SK-N-SH (cell line): Measurements from ENCODE around the gene LIMS1. TPM values are rescaled to one million over a fixed set of nuclear protein-coding genes. Genes with fewer than 3 reads are reported as not detected.

ENCODE experiments used
- CTCF ChIA-PET: fragments of 300-600, 350-600 bp; formaldehyde crosslinking; extraction: SDS; loops from one replicate; lab custom pipeline; 2021; lab: Yijun Ruan, JAX
- POLR2A ChIA-PET: fragments of 350-600 bp; sonication (Branson Sonifier 250); formaldehyde crosslinking; extraction: SDS; loops from one replicate; lab custom pipeline; 2020; ENCODE audit warnings: antibody characterized with exemption, inconsistent platforms; lab: Yijun Ruan, JAX
- DNase-seq: peaks from one replicate; pipeline ENCODE4 v3.0.0; 2012
- H2AFZ ChIP-seq: fragments of 200-600 bp; sonication (generic); 2 replicates; pipeline ENCODE4 v1.8.1; 2016; ENCODE audit warnings: antibody characterized with exemption, mild to moderate bottlenecking, low read depth
- H3F3A ChIP-seq: fragments of 200-600 bp; sonication (generic); replicated peaks from 2 replicates; pipeline ENCODE3; 2016; ENCODE audit warnings: antibody characterized with exemption, mild to moderate bottlenecking; ENCODE audit not compliant: insufficient read depth
- H3K27ac ChIP-seq, 2 experiments: fragments of 200-500 bp in 1 of 2; fragments of 200-600 bp in 1 of 2; sonication (Bioruptor generic) in 1 of 2; sonication (generic), shearing (Covaris generic) in 1 of 2; 2 replicates each; pipeline versions ENCODE4 v1.5.1 to v1.6.1; 2014 to 2016; ENCODE audit warnings: low read depth in 2 of 2, inconsistent platforms in 1 of 2, low read length in 1 of 2, mild to moderate bottlenecking in 1 of 2, mixed read lengths in 1 of 2
- H3K27me3 ChIP-seq: fragments of 200-600 bp; sonication (generic), shearing (Covaris generic); 2 replicates; pipeline ENCODE4 v1.6.1; 2016; ENCODE audit warnings: mixed run types; ENCODE audit not compliant: insufficient read depth
- H3K36me3 ChIP-seq, 2 experiments: fragments of 200-500 bp in 1 of 2; fragments of 200-600 bp in 1 of 2; sonication (Bioruptor generic) in 1 of 2; sonication (generic) in 1 of 2; replicated peaks in 1 of 2; 2 replicates each; pipeline versions ENCODE3 to v1.5.1; 2014 to 2016; ENCODE audit warnings: low read length in 1 of 2, mild to moderate bottlenecking in 1 of 2; ENCODE audit not compliant: insufficient read depth in 2 of 2, control insufficient read depth in 1 of 2
- H3K4me1 ChIP-seq, 2 experiments: fragments of 200-500 bp in 1 of 2; fragments of 200-600 bp in 1 of 2; sonication (Bioruptor generic) in 1 of 2; sonication (generic), shearing (Covaris generic) in 1 of 2; 2 replicates each; pipeline versions ENCODE4 v1.5.1 to v1.6.1; 2014 to 2016; ENCODE audit warnings: low read depth in 1 of 2, low read length in 1 of 2, mixed run types in 1 of 2; ENCODE audit not compliant: insufficient read depth in 2 of 2, control insufficient read depth in 1 of 2
- H3K4me2 ChIP-seq: fragments of 200-600 bp; sonication (generic), shearing (Covaris generic); 2 replicates; pipeline ENCODE4 v1.6.1; 2017; ENCODE audit warnings: mixed run types
- H3K4me3 ChIP-seq, 2 experiments: fragments of 200-500 bp in 1 of 2; fragments of 200-600 bp in 1 of 2; sonication (Bioruptor generic) in 1 of 2; sonication (generic), shearing (Covaris generic) in 1 of 2; 2 replicates each; pipeline versions ENCODE4 v1.5.1 to v1.8.1; 2014 to 2016; ENCODE audit warnings: low read depth in 2 of 2, inconsistent platforms in 1 of 2, low read length in 1 of 2, mild to moderate bottlenecking in 1 of 2, mixed read lengths in 1 of 2, moderate library complexity in 1 of 2
- H3K79me2 ChIP-seq: fragments of 200-600 bp; sonication (generic); 2 replicates; pipeline ENCODE4 v1.8.1; 2017; ENCODE audit warnings: mild to moderate bottlenecking; ENCODE audit not compliant: insufficient read depth
- H3K9ac ChIP-seq: fragments of 200-600 bp; sonication (generic); 2 replicates; pipeline ENCODE4 v1.6.1; 2017; ENCODE audit warnings: mixed run types
- H3K9me2 ChIP-seq: fragments of 200-600 bp; sonication (generic); 2 replicates; pipeline ENCODE4 v1.6.1; 2017; ENCODE audit warnings: mixed run types
- H3K9me3 ChIP-seq: fragments of 200-600 bp; sonication (generic); 2 replicates; pipeline ENCODE4 v1.6.1; 2017; ENCODE audit warnings: mixed run types, mild to moderate bottlenecking, moderate library complexity
- H4K20me1 ChIP-seq: fragments of 200-600 bp; sonication (generic); 2 replicates; pipeline ENCODE4 v1.6.1; 2017; ENCODE audit warnings: mild to moderate bottlenecking, mixed run types; ENCODE audit not compliant: insufficient read depth
- CHD2 ChIP-seq: fragments of 150-350 bp; IDR thresholded peaks from 2 replicates; pipeline ENCODE4 v1.6.1; 2018; ENCODE audit warnings: low read length; ENCODE audit not compliant: partially characterized antibody
- ELF1 ChIP-seq: IDR thresholded peaks from 2 replicates; pipeline ENCODE4 v1.4.0; 2012
- EP300 ChIP-seq, 2 experiments: IDR thresholded peaks; 2 replicates each; pipeline versions ENCODE4 v1.4.0 to v1.6.1; 2012; ENCODE audit warnings: borderline replicate concordance in 1 of 2, low read depth in 1 of 2, low read length in 1 of 2
- FOSL2 ChIP-seq: IDR thresholded peaks from 2 replicates; pipeline ENCODE4 v1.4.0; 2012; ENCODE audit warnings: low read depth, mild to moderate bottlenecking, moderate library complexity, borderline replicate concordance
- FOXM1 ChIP-seq: IDR thresholded peaks from 2 replicates; pipeline ENCODE4 v1.4.0; 2012; ENCODE audit warnings: low read depth, mild to moderate bottlenecking
- GABPA ChIP-seq: IDR thresholded peaks from 2 replicates; pipeline ENCODE4 v1.4.0; 2012; ENCODE audit warnings: low read depth, mild to moderate bottlenecking
- NFIC ChIP-seq: IDR thresholded peaks from 2 replicates; pipeline ENCODE4 v1.4.0; 2012; ENCODE audit warnings: borderline replicate concordance
- NRF1 ChIP-seq: IDR thresholded peaks from 2 replicates; pipeline ENCODE4 v1.6.1; 2012; ENCODE audit warnings: low read depth, mild to moderate bottlenecking, low read length
- RAD21 ChIP-seq: IDR thresholded peaks from 2 replicates; pipeline ENCODE4 v1.6.1; 2012; ENCODE audit warnings: mild to moderate bottlenecking, low read length
- RCOR1 ChIP-seq: fragments of 150-350 bp; IDR thresholded peaks from 2 replicates; pipeline ENCODE4 v1.6.1; 2017; ENCODE audit warnings: antibody characterized with exemption, low read length
- RXRA ChIP-seq: IDR thresholded peaks from 2 replicates; pipeline ENCODE4 v1.4.0; 2012; ENCODE audit warnings: low read depth, mild to moderate bottlenecking, borderline replicate concordance
- SIN3A ChIP-seq: IDR thresholded peaks from 2 replicates; pipeline ENCODE4 v1.6.1; 2012; ENCODE audit warnings: low read depth, mild to moderate bottlenecking, low read length, moderate library complexity, borderline replicate concordance
- TEAD4 ChIP-seq: IDR thresholded peaks from 2 replicates; pipeline ENCODE4 v1.4.0; 2012; ENCODE audit warnings: mild to moderate bottlenecking, borderline replicate concordance; ENCODE audit not compliant: insufficient read depth
- WGBS: methylation state at CpG from one replicate; pipeline ENCODE4 v1.1.6; 2017; ENCODE audit warnings: low lambda C conversion rate; 5-methylcytosine and 5-hydroxymethylcytosine counted together
- polyA plus RNA-seq, 3 experiments: library from polyadenylated mRNA; depleted of rRNA; stranded (reverse); fragments of >200 nt; gene quantifications; 2 replicates each; pipeline ENCODE4 v1.2.3, GENCODE V29; 2012
- TF ChIP-seq, protein P1 (sequence below): IDR thresholded peaks from 2 replicates; pipeline ENCODE4; 2012
- TF ChIP-seq, protein P2 (sequence below): fragments of 150-350 bp; IDR thresholded peaks from 2 replicates; pipeline ENCODE4 v1.6.1; 2016; ENCODE audit warnings: mild to moderate bottlenecking, low read depth, low read length
- TF ChIP-seq, protein P3 (sequence below): IDR thresholded peaks from 2 replicates; pipeline ENCODE4 v1.6.1; 2012; ENCODE audit warnings: mild to moderate bottlenecking, low read depth, low read length, moderate library complexity
- TF ChIP-seq, protein P4 (sequence below): fragments of 200-600 bp; sonication (generic); IDR thresholded peaks from 2 replicates; pipeline ENCODE4 v1.6.1; 2017; ENCODE audit warnings: antibody characterized with exemption, mild to moderate bottlenecking, moderate library complexity
- TF ChIP-seq, protein P5 (sequence below): IDR thresholded peaks from 2 replicates; pipeline ENCODE4 v1.4.0; 2012; ENCODE audit warnings: low read depth, borderline replicate concordance

LIMS1 gene
- polyA plus RNA-seq, 1 of the 3 experiments (the other 2 are of a cell fraction) = 123 TPM

DNA sequence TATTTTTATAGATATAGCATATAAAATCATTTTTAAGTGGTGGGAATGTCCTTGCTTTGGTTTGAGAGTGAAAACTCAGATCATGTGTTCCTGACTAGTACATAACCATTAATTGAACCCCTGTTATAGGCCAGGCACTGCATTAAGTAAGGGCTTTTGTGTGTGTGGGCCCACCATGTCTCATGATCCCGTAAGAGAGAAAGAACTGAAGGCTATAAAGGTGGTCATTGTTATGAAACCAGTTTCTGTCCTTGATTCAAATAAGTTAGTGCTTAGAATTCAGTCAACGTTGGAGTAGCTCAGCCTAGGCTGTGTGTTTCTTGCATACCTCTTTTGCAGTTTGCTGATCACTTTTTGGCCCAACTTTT, 91.5 kb downstream of the LIMS1 start:
- 84% methylated on average over 2 of the region's 2 CpGs for WGBS
- H3K27ac ChIP-seq = no peak overlapping the region
- H2AFZ ChIP-seq = no peak overlapping the region
- POLR2A ChIA-PET = no interaction called here
- H3K36me3 ChIP-seq = no peaks in the 10 kb centered on the region
- H3K9me2 ChIP-seq = no peaks in the 10 kb centered on the region
- H3K4me3 ChIP-seq = no peak overlapping the region
- no peaks in the 10 kb centered on the region for H3K27me3 ChIP-seq
- peaks cover 94% of the 10 kb centered on the region for H3K79me2 ChIP-seq
- H3K4me1 ChIP-seq = peaks cover 10 to 11% of the 10 kb centered on the region in 2 experiments; a peak in 3 of 4 replicates
- TF ChIP-seq GABPA (no peak), NRF1 (no peak), CHD2 (no peak), RXRA (no peak), NFIC (no peak), ELF1 (no peak), FOXM1 (no peak), EP300 (IDR thresholded peaks at IDR 0.05; ENCODE audit: borderline replicate concordance in 1 of 2, low read depth in 1 of 2, low read length in 1 of 2) (no peak), SIN3A (no peak), RCOR1 (no peak), FOSL2 (no peak), TEAD4 (no peak), RAD21 (no peak)
- TF ChIP-seq, protein P1, sequence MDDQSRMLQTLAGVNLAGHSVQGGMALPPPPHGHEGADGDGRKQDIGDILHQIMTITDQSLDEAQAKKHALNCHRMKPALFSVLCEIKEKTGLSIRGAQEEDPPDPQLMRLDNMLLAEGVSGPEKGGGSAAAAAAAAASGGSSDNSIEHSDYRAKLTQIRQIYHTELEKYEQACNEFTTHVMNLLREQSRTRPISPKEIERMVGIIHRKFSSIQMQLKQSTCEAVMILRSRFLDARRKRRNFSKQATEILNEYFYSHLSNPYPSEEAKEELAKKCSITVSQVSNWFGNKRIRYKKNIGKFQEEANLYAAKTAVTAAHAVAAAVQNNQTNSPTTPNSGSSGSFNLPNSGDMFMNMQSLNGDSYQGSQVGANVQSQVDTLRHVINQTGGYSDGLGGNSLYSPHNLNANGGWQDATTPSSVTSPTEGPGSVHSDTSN = no peak
- TF ChIP-seq, protein P2, sequence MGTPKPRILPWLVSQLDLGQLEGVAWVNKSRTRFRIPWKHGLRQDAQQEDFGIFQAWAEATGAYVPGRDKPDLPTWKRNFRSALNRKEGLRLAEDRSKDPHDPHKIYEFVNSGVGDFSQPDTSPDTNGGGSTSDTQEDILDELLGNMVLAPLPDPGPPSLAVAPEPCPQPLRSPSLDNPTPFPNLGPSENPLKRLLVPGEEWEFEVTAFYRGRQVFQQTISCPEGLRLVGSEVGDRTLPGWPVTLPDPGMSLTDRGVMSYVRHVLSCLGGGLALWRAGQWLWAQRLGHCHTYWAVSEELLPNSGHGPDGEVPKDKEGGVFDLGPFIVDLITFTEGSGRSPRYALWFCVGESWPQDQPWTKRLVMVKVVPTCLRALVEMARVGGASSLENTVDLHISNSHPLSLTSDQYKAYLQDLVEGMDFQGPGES = no peak
- TF ChIP-seq, protein P3, sequence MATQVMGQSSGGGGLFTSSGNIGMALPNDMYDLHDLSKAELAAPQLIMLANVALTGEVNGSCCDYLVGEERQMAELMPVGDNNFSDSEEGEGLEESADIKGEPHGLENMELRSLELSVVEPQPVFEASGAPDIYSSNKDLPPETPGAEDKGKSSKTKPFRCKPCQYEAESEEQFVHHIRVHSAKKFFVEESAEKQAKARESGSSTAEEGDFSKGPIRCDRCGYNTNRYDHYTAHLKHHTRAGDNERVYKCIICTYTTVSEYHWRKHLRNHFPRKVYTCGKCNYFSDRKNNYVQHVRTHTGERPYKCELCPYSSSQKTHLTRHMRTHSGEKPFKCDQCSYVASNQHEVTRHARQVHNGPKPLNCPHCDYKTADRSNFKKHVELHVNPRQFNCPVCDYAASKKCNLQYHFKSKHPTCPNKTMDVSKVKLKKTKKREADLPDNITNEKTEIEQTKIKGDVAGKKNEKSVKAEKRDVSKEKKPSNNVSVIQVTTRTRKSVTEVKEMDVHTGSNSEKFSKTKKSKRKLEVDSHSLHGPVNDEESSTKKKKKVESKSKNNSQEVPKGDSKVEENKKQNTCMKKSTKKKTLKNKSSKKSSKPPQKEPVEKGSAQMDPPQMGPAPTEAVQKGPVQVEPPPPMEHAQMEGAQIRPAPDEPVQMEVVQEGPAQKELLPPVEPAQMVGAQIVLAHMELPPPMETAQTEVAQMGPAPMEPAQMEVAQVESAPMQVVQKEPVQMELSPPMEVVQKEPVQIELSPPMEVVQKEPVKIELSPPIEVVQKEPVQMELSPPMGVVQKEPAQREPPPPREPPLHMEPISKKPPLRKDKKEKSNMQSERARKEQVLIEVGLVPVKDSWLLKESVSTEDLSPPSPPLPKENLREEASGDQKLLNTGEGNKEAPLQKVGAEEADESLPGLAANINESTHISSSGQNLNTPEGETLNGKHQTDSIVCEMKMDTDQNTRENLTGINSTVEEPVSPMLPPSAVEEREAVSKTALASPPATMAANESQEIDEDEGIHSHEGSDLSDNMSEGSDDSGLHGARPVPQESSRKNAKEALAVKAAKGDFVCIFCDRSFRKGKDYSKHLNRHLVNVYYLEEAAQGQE = no peak
- TF ChIP-seq, protein P4, sequence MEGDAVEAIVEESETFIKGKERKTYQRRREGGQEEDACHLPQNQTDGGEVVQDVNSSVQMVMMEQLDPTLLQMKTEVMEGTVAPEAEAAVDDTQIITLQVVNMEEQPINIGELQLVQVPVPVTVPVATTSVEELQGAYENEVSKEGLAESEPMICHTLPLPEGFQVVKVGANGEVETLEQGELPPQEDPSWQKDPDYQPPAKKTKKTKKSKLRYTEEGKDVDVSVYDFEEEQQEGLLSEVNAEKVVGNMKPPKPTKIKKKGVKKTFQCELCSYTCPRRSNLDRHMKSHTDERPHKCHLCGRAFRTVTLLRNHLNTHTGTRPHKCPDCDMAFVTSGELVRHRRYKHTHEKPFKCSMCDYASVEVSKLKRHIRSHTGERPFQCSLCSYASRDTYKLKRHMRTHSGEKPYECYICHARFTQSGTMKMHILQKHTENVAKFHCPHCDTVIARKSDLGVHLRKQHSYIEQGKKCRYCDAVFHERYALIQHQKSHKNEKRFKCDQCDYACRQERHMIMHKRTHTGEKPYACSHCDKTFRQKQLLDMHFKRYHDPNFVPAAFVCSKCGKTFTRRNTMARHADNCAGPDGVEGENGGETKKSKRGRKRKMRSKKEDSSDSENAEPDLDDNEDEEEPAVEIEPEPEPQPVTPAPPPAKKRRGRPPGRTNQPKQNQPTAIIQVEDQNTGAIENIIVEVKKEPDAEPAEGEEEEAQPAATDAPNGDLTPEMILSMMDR = no peak
- TF ChIP-seq, protein P5, sequence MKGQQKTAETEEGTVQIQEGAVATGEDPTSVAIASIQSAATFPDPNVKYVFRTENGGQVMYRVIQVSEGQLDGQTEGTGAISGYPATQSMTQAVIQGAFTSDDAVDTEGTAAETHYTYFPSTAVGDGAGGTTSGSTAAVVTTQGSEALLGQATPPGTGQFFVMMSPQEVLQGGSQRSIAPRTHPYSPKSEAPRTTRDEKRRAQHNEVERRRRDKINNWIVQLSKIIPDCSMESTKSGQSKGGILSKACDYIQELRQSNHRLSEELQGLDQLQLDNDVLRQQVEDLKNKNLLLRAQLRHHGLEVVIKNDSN = no peak
- TF ChIP-seq, all 33 proteins: peak for 0
- CTCF ChIA-PET = interaction anchor here (5.3 kb wide), 1 partner anchor 11 kb away, joined by 48 read pairs; no protein-coding TSS in a partner anchor
- H3K9ac ChIP-seq = no peak overlapping the region
- H4K20me1 ChIP-seq = peaks cover 6% of the 10 kb centered on the region; the same call in 1 of the 2 replicates
- no peaks in the 10 kb centered on the region for H3F3A ChIP-seq
- no peaks in the 10 kb centered on the region for H3K9me3 ChIP-seq
- no peak overlapping the region for H3K4me2 ChIP-seq
- DNase-seq = no peak
